Renal cortex interstitium (tissue), 3 donors: ENCODE data around the gene FAM20A. TPM values are rescaled to one million over a fixed set of nuclear protein-coding genes. Genes with fewer than 3 reads are reported as not detected.

Source experiments
- polyA plus RNA-seq, 3 donors: library from polyadenylated mRNA; unstranded; fragments of 120-200 nt; gene quantifications; one replicate each; pipeline ENCODE4 v1.2.1, GENCODE V29; 2013; ENCODE audit not compliant: insufficient read length in 3 of 3

The FAM20A gene
- polyA plus RNA-seq, 3 donors: 10.4 to 15.4 (median 10.8) TPM

Other genes starting within 250 kb of the FAM20A start
- gene WIPI1, start 143.9 kb downstream of the FAM20A start, polyA plus RNA-seq: 10 to 100 TPM; 24.9 to 33.5 (median 29.3) TPM
- gene PRKAR1A, start 88.9 kb downstream of the FAM20A start, polyA plus RNA-seq: 100 to 1,000 TPM; 371 to 397 (median 391) TPM